Smooth muscle cell (in vitro differentiated cells): Measurements from ENCODE around the gene POC1B. TPM values are rescaled to one million over a fixed set of nuclear protein-coding genes. Genes with fewer than 3 reads are reported as not detected.

ENCODE experiments used
- DNase-seq: peaks from one replicate; lab custom pipeline; 2025; ENCODE audit not compliant: unreplicated experiment; lab: John Stamatoyannopoulos, UW
- H2AFZ ChIP-seq: fragments of 200-600 bp; sonication (generic); 2 replicates; pipeline ENCODE4 v1.6.0; 2016; ENCODE audit warnings: antibody characterized with exemption, low read depth, mild to moderate bottlenecking
- H3F3A ChIP-seq: fragments of 200-600 bp; sonication (generic); 2 replicates; pipeline ENCODE4 v1.6.0; 2017; ENCODE audit warnings: antibody characterized with exemption, low read depth
- H3K27ac ChIP-seq: fragments of 200-600 bp; sonication (generic); 2 replicates; pipeline ENCODE4 v1.5.1; 2016; ENCODE audit warnings: low read depth, mild to moderate bottlenecking
- H3K27me3 ChIP-seq: fragments of 200-600 bp; sonication (generic); 2 replicates; pipeline ENCODE4 v1.6.1; 2016; ENCODE audit warnings: low read depth, mild to moderate bottlenecking
- H3K36me3 ChIP-seq: fragments of 200-600 bp; sonication (generic); 2 replicates; pipeline ENCODE4 v1.5.1; 2016; ENCODE audit warnings: low read depth
- H3K4me1 ChIP-seq: fragments of 200-600 bp; sonication (generic); 2 replicates; pipeline ENCODE4 v1.5.1; 2016; ENCODE audit warnings: low read depth
- H3K4me2 ChIP-seq: fragments of 200-600 bp; sonication (generic); 2 replicates; pipeline ENCODE4 v1.6.0; 2016; ENCODE audit warnings: mild to moderate bottlenecking
- H3K4me3 ChIP-seq: fragments of 200-600 bp; sonication (generic); 2 replicates; pipeline ENCODE4 v1.5.1; 2016; ENCODE audit warnings: mild to moderate bottlenecking
- H3K79me2 ChIP-seq: fragments of 200-600 bp; sonication (generic); 2 replicates; pipeline ENCODE4 v1.6.0; 2016; ENCODE audit warnings: low read depth, mild to moderate bottlenecking
- H3K9ac ChIP-seq: fragments of 200-600 bp; sonication (generic); 2 replicates; pipeline ENCODE4 v1.6.0; 2016; ENCODE audit warnings: low read depth
- H3K9me3 ChIP-seq: fragments of 200-600 bp; sonication (generic); replicated peaks from 2 replicates; pipeline ENCODE4 v1.5.1; 2016; ENCODE audit warnings: low read depth
- H4K20me1 ChIP-seq: fragments of 200-600 bp; sonication (generic); 2 replicates; pipeline ENCODE4 v1.6.0; 2016; ENCODE audit warnings: low read depth
- WGBS: methylation state at CpG from one replicate; pipeline ENCODE4 v1.1.7; 2016; ENCODE audit warnings: low lambda C conversion rate; 5-methylcytosine and 5-hydroxymethylcytosine counted together
- polyA plus RNA-seq: library from polyadenylated mRNA; unstranded; fragments of >200 nt; fragmentation: Nextera tagmentation; extraction: Ambion mirVana; gene quantifications from 2 replicates; pipeline ENCODE4 v1.2.1, GENCODE V29; 2016
- total RNA-seq: library from RNA; depleted of rRNA; stranded (reverse); fragments of >200 nt; gene quantifications from 2 replicates; pipeline ENCODE4 v1.2.3, GENCODE V29; 2014
- TF ChIP-seq, protein P1 (sequence below): fragments of 200-600 bp; sonication (generic); IDR thresholded peaks from 2 replicates; pipeline ENCODE4 v1.5.1; 2017; ENCODE audit warnings: borderline replicate concordance, mild to moderate bottlenecking, antibody characterized with exemption; ENCODE audit not compliant: insufficient read depth, poor library complexity, severe bottlenecking

The POC1B gene
- total and polyA plus RNA-seq, 2 experiments from 2014 or later: 9.1 to 13.3 TPM

DNA sequence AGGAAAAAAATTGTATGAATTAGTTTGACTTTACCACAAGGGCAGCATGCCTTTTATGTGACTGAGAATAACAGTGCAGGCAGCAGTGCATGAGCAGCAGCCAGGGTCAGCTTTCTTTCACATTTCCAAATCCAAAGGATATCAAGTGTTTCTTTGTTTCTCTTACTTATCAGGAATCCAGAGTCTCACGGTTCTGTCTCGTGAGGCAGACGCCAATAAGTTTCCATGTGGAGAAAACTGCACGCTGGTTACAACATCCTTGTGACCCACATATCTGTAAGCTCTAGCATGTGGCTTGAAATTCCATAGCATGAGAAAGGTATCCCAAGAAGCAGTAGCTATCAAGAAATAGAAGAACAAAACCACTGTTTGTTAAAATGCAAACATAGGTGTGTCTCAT lies 28.8 kb downstream of the POC1B start:
- Histone ChIP-seq H3K79me2 (no peaks in the 10 kb centered on the region), H3K27ac (no peak overlapping the region), H3K27me3 (no peaks in the 10 kb centered on the region), H3F3A (no peaks in the 10 kb centered on the region), H4K20me1 (no peaks in the 10 kb centered on the region), H3K4me3 (no peak overlapping the region), H3K4me2 (no peak overlapping the region), H3K9me3 (no peaks in the 10 kb centered on the region), H3K4me1 (no peaks in the 10 kb centered on the region), H3K36me3 (no peaks in the 10 kb centered on the region), H2AFZ (no peak overlapping the region), H3K9ac (no peak overlapping the region)
- TF ChIP-seq, protein P1, sequence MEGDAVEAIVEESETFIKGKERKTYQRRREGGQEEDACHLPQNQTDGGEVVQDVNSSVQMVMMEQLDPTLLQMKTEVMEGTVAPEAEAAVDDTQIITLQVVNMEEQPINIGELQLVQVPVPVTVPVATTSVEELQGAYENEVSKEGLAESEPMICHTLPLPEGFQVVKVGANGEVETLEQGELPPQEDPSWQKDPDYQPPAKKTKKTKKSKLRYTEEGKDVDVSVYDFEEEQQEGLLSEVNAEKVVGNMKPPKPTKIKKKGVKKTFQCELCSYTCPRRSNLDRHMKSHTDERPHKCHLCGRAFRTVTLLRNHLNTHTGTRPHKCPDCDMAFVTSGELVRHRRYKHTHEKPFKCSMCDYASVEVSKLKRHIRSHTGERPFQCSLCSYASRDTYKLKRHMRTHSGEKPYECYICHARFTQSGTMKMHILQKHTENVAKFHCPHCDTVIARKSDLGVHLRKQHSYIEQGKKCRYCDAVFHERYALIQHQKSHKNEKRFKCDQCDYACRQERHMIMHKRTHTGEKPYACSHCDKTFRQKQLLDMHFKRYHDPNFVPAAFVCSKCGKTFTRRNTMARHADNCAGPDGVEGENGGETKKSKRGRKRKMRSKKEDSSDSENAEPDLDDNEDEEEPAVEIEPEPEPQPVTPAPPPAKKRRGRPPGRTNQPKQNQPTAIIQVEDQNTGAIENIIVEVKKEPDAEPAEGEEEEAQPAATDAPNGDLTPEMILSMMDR: no peak
- 66% methylated on average over 4 of the region's 4 CpGs for WGBS
- DNase-seq: no peak

DNA sequence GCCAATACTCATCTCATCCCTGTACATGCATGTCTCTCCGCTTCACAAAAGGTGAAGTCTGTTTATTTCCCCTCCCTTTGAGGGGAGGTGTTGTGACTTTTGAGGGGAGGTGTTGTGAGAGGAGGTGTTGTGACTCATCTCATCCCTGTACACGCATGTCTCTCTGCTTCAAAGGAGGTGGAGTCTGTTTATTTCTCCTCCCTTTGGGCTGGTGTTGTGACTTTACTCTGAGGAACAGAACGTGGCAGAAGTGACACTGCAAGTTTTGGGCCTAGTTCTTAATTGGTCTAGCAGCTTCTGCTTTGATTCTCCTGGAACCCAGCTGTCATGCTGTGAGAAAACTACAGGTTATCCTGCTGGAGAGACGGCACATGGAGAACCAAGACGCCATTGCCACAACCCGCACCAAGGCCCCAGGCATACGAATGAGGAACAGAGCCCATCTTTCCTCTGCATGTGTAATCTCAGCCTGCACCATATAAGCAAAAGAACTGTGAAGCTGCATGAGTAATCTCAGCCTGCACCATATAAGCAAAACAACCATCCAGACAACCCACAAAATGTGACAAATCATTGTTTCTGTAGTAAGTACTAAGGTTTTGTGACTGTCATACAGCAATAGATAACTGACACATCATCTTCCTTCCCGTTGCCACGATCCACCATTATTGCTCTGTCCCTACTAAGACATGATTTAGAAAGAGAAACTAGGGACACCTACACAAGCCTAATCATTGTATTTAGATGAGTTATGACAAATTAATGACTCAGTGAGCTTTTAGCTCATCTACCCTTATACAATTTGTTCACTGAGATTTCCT lies 31.2 kb downstream of the POC1B start:
- Histone ChIP-seq H3K9me3 (no peaks in the 10 kb centered on the region), H4K20me1 (no peaks in the 10 kb centered on the region), H3K79me2 (no peaks in the 10 kb centered on the region), H3K27ac (peak overlapping the region; percentile 59), H3K4me2 (peak overlapping the region; percentile 37), H3K36me3 (no peaks in the 10 kb centered on the region), H3K4me3 (no peak overlapping the region), H3K27me3 (no peaks in the 10 kb centered on the region), H2AFZ (peak overlapping the region; percentile 50), H3F3A (no peaks in the 10 kb centered on the region), H3K9ac (no peak overlapping the region), H3K4me1 (no peaks in the 10 kb centered on the region)
- TF ChIP-seq, protein P1: no peak
- 74% methylated on average over 9 of the region's 9 CpGs for WGBS
- no peak for DNase-seq

DNA sequence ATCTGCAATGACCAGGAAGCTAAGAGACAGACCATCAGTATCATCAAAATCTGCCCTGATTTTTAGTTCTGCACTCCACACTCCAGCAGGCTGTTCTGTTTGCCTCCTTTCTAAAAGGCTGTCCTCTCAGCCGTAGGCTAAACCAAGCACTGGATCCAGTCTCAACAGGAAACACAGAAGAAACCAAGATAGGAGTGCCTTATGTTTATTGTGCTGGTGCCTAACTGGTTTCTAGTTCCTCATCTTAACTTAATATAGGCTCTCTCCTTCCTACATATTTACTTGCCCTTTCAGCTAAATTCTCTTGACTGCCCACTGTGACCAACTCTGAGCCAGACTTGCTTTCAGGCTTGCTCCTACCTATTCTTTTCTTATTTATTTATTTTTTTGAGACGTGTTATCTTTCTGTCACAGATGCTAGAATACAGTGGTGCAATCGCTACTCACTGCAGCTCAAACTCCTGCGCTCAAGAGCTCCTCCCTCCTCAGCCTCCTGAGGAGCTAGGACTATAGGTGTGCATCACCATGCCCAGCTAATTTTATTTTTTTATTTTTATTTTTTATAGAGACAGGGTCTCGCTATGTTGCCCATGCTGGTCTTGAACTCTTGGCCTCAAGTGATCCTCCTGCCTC lies 32.1 kb downstream of the POC1B start:
- Histone ChIP-seq H3K79me2 (no peaks in the 10 kb centered on the region), H3K27me3 (no peaks in the 10 kb centered on the region), H3K4me1 (no peaks in the 10 kb centered on the region), H2AFZ (no peak overlapping the region), H3K4me2 (no peak overlapping the region), H3K27ac (no peak overlapping the region), H3F3A (no peaks in the 10 kb centered on the region), H3K9ac (no peak overlapping the region), H4K20me1 (no peaks in the 10 kb centered on the region), H3K36me3 (no peaks in the 10 kb centered on the region), H3K9me3 (no peaks in the 10 kb centered on the region), H3K4me3 (no peak overlapping the region)
- DNase-seq: no peak
- 92% methylated on average over 5 of the region's 5 CpGs for WGBS
- TF ChIP-seq, protein P1: no peak
